ENCODE results near the gene HSPB8. TPM values are rescaled to one million over a fixed set of nuclear protein-coding genes. Genes with fewer than 3 reads are reported as not detected.

Gene HSPB8
- polyA plus RNA-seq, 1 donor (not counting 4 experiments of a cell fraction or from before 2014, with no cell fraction given), result 3.0 TPM

DNA sequence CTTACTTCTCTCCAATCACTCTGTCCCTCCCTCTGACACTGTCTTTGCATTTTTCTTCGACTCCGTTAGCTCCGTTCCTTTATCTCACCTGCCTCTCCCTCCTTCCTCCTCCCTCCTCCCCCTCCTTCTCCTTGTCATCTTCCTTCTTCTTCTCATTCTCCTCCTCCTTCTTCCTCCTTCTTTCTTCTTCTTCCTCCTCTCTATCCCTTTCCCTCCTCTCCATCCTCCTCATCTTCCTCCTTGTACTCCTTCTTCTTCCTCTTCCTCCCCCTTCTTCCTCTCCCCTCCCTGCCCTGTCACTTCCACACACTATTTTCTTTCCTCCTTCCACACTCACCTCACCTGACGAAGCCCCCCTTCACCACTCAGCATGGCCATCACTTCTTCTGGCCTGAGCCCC lies 53.0 kb downstream of the HSPB8 start:
- no peak for FAIRE-seq

DNA sequence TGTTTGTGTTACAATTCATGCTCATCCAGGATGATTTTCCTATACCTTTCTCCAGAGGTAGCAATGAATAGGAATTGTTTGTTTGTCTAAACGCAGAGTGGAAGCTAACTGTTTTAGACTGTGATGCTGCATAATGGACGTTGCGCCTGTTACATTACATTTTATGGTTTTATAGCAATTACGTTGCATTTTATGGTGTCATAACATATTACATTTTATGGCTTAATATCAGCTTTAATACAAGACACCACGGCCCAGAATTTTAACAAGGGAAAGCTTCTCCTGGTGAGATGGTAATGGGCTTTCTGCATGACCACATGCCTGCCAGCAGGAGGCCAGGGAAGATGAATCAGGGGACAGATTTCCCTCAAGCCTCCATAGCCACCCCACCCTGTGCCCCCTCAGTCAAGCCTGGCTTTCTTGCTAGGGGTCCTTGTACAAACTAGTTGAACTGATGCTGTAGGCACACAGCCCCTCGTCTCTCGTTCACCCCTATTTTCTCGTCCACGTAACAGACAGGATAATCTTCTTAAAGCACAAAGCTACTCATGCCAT lies 56.5 kb downstream of the HSPB8 start:
- Histone ChIP-seq H3K9me3 (ENCODE audit: control insufficient read depth, low read depth, low read length) (no peaks in the 10 kb centered on the region), H3K4me3 (ENCODE audit: control insufficient read depth in 2 of 3, extremely low read depth in 1 of 3, insufficient read depth in 2 of 3, low read depth in 1 of 3, low read length in 3 of 3) (no peak overlapping the region), H2AFZ (ENCODE audit: control insufficient read depth, low read length) (no peak overlapping the region), H3K9me1 (ENCODE audit: control insufficient read depth, extremely low read depth, insufficient read depth, low read length) (no peaks in the 10 kb centered on the region), H3K4me2 (ENCODE audit: control insufficient read depth, extremely low read depth, insufficient read depth, low read depth, low read length) (no peak overlapping the region), H3K79me2 (ENCODE audit: control insufficient read depth, insufficient read depth, low read length) (no peaks in the 10 kb centered on the region), H3K4me1 (ENCODE audit: control insufficient read depth, extremely low read depth, insufficient read depth, low read length) (no peaks in the 10 kb centered on the region), H3K27ac (ENCODE audit: control insufficient read depth, insufficient read depth, low read length) (no peak overlapping the region), H3K9ac (ENCODE audit: control insufficient read depth, extremely low read depth, insufficient read depth, low read length) (no peak overlapping the region), H3K27me3 (ENCODE audit: control insufficient read depth, extremely low read depth, insufficient read depth, low read length) (no peaks in the 10 kb centered on the region), H4K20me1 (ENCODE audit: control insufficient read depth, extremely low read depth, insufficient read depth, low read length) (no peaks in the 10 kb centered on the region), H3K36me3 (ENCODE audit: control insufficient read depth in 2 of 2, extremely low read depth in 1 of 2, insufficient read depth in 2 of 2, low read length in 2 of 2) (no peaks in the 10 kb centered on the region)
- TF ChIP-seq, protein P1, sequence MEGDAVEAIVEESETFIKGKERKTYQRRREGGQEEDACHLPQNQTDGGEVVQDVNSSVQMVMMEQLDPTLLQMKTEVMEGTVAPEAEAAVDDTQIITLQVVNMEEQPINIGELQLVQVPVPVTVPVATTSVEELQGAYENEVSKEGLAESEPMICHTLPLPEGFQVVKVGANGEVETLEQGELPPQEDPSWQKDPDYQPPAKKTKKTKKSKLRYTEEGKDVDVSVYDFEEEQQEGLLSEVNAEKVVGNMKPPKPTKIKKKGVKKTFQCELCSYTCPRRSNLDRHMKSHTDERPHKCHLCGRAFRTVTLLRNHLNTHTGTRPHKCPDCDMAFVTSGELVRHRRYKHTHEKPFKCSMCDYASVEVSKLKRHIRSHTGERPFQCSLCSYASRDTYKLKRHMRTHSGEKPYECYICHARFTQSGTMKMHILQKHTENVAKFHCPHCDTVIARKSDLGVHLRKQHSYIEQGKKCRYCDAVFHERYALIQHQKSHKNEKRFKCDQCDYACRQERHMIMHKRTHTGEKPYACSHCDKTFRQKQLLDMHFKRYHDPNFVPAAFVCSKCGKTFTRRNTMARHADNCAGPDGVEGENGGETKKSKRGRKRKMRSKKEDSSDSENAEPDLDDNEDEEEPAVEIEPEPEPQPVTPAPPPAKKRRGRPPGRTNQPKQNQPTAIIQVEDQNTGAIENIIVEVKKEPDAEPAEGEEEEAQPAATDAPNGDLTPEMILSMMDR (optimal IDR thresholded peaks at IDR 0.05 in 1 of 3, IDR thresholded peaks at IDR 0.05 in 1 of 3, conservative IDR thresholded peaks at IDR 0.05 in 1 of 3; ENCODE audit: extremely low read depth in 1 of 3, insufficient read depth in 2 of 3, low read length in 3 of 3), result peak in 1 of 3 experiments; percentile 12
- no peak for TF ChIP-seq EZH2 (IDR thresholded peaks at IDR 0.05; ENCODE audit: low read length)
- dilution Hi-C loops (cut with MboI; ENCODE audit: extremely low pct_ligation_motif_present, low sequenced_read_pairs), result no loop called here
- no peak for FAIRE-seq
- no peak for DNase-seq (ENCODE audit: low read depth, low spot score)

More for the DNA sequence above, 53.0 kb downstream of the HSPB8 start:
- Histone ChIP-seq H3K27me3 (ENCODE audit: control insufficient read depth, extremely low read depth, insufficient read depth, low read length) (no peaks in the 10 kb centered on the region), H3K4me3 (ENCODE audit: control insufficient read depth in 2 of 3, extremely low read depth in 1 of 3, insufficient read depth in 2 of 3, low read depth in 1 of 3, low read length in 3 of 3) (no peak overlapping the region), H3K79me2 (ENCODE audit: control insufficient read depth, insufficient read depth, low read length) (no peaks in the 10 kb centered on the region), H3K9me3 (ENCODE audit: control insufficient read depth, low read depth, low read length) (no peaks in the 10 kb centered on the region), H3K27ac (ENCODE audit: control insufficient read depth, insufficient read depth, low read length) (no peak overlapping the region), H3K9me1 (ENCODE audit: control insufficient read depth, extremely low read depth, insufficient read depth, low read length) (no peaks in the 10 kb centered on the region), H3K36me3 (ENCODE audit: control insufficient read depth in 2 of 2, extremely low read depth in 1 of 2, insufficient read depth in 2 of 2, low read length in 2 of 2) (no peaks in the 10 kb centered on the region), H3K9ac (ENCODE audit: control insufficient read depth, extremely low read depth, insufficient read depth, low read length) (no peak overlapping the region), H3K4me1 (ENCODE audit: control insufficient read depth, extremely low read depth, insufficient read depth, low read length) (no peaks in the 10 kb centered on the region), H2AFZ (ENCODE audit: control insufficient read depth, low read length) (no peak overlapping the region), H4K20me1 (ENCODE audit: control insufficient read depth, extremely low read depth, insufficient read depth, low read length) (no peaks in the 10 kb centered on the region), H3K4me2 (ENCODE audit: control insufficient read depth, extremely low read depth, insufficient read depth, low read depth, low read length) (no peak overlapping the region)
- TF ChIP-seq, protein P1 (optimal IDR thresholded peaks at IDR 0.05 in 1 of 3, IDR thresholded peaks at IDR 0.05 in 1 of 3, conservative IDR thresholded peaks at IDR 0.05 in 1 of 3; ENCODE audit: extremely low read depth in 1 of 3, insufficient read depth in 2 of 3, low read length in 3 of 3), result no peak
- no peak for TF ChIP-seq EZH2 (IDR thresholded peaks at IDR 0.05; ENCODE audit: low read length)
- dilution Hi-C loops (cut with MboI; ENCODE audit: extremely low pct_ligation_motif_present, low sequenced_read_pairs), result no loop called here
- DNase-seq (ENCODE audit: low read depth, low spot score), result no peak

Measured in keratinocyte (primary cell).